NCI-H2227 (cell line): ENCODE data around the gene WDR18.

Experiments used
- DNase-seq: peaks from one replicate; lab custom pipeline; 2025; ENCODE audit not compliant: unreplicated experiment; lab: John Stamatoyannopoulos, UW

WDR18 gene

DNA sequence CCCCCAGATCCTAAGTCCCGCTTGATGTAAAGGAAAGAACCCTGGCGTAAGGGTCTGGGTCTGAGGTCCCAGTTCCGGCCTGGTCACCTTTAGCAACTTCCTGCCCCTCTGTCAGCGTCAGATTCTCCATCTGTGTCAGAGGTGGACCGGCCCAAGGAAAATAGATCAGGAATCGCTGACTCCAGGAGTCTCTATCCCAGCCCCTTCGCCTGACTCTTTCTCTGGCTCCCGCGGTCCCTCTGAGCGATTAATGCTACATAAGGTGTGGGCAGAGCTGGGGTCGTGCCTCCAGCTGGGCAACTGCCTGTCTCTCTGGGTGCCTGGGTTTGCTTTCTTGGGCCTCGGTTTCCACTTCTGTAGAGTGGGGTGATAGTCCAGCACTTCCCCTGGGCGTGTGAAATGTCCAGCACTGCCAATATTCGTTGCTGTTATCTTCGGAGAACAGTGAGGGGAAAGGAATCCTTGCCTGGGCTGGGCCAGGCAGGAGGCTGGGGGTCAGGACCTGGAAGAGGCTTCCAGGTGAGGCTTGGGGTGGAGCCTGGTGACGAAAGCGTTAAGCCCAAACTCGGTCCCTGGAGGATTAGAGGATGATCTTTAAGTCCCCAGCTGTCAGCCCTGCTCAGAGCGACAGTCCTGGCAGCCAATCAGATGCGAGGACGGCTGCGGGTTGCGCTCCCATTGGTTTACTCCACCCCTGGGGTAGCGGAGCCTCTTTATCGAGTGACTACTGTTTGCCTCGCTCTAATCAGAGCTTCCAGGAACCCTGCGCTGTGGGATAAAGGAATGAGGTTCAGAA lies 56.5 kb downstream of the WDR18 start:
- DNase-seq = peak; percentile 88

- no peak for DNase-seq
Measured at GRCh38 chr19:1041272-1041834, 57.2 kb downstream of the WDR18 start.

- peak; percentile 23 for DNase-seq
Measured at GRCh38 chr19:1041835-1042685, 57.9 kb downstream of the WDR18 start.

DNA sequence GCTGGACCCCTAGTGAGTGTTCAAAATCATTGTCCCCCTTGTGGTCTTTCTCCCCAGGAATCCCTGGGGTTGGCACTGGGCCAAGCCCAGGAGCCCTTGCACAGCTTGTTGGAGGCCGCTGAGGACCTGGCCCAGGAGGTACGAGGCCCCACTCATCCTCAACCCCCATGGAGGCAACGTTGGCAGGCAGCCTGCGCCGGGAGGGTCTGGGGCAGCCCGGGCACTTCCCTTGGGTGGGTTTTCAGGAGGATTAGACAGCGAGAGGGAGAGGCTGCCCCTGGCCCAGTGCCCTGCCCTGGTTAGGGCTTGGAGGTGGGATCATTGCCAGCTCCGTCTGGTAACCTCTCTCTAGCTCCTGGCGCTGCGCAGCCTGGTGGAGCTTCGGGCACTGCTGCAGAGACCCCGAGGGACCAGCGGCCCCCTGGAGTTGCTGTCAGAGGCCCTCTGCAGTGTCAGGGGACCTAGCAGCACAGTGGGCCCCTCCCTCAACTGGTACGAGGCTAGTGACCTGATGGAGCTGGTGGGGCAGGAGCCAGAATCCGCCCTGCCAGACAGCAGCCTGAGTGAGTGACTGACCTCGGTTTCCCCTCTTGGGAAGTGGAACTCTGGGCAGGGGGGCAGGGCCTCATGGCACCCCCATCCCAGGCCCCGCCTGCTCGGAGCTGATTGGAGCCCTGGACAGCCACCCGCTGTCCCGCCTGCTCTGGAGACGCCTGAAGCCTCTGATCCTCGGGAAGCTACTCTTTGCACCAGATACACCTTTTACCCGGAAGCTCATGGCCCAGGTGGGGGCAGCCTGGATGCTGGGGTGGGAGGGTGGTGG lies 58.8 kb downstream of the WDR18 start:
- DNase-seq = no peak
